GM19351 (cell line): ENCODE measurements around the gene NCS1.
"Not testable (repeated sequence)": the region's sequence is repeated elsewhere in the genome, so short reads cannot be mapped to it uniquely, and the experiment has no call there.

ENCODE experiments used
- ATAC-seq: cut with Tn5 transposase; IDR thresholded peaks from one replicate; pipeline ENCODE4 v1.9.1; 2021; ENCODE audit warnings: mild to moderate bottlenecking, moderate library complexity; ENCODE audit not compliant: unreplicated experiment

Gene NCS1

DNA sequence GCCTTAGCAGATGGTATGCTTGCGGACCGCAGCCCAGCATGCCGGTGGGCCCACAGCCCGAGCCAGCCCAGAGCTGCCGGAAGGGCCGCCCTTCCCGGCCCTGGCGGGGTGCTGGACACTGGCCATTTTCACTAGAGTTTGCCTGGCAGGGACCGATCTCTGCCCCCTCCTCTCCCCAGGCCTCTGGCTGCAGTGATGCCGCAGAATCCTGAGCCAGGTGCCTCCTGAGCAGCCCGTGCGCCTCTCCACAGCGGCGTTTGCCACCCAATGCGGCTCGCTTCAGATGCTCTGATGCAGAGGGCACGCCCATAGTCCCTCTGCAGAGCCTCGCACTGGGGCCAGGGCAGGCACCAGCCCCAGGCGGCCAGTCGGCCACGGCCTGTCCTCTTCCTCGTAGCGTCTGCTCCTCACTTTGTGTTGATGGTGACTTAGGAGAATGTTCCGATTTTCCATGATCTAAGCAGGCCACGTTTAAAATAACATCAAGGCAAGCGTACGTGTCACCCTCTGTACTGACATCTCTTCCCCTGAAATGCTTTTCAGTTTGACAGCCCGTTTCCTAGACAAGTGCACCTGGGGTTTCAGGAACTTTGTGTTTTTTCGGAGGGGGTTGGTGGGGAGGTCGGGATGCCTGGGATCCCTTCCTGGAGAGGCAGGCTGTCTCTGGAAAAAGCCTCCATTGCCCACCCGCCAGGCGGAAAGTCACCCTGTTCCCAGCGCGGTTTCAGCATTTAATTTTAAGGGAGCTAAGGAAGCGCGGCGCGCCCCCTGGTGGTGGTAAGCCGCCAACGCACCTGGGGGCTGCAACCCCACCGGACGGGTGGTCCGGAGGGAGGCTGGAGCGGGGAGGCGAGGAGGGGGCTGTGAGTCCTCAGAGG is 63.6 kb downstream of the NCS1 start:
- ATAC-seq, result no peak

DNA sequence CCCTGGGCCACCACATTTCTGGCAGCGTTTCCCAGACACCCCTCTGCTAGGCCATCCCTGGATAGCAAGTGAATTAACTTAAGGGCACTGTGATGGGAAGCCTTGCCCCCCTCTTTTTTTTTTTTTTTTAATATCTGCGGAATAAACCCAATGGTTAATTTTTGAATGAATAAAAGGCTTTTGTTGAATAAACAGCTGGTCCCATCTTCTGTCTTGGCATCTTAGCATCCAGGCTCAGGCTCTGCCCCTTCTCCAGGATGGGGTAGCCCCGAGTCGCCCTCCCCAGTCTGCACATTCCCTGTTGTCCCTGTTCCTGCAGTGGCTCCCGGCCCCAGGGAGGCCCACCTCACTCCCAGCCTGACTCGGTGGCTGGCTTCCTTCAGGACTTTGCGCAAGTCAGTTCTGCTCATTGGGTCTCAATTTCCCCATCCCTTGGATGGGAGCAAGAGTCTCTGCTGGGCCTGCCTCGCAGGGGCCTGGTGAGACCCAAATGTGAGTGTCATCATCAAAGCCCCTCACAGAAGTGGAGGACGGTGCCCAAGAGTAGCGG is 64.3 kb downstream of the NCS1 start:
- ATAC-seq, result no peak

DNA sequence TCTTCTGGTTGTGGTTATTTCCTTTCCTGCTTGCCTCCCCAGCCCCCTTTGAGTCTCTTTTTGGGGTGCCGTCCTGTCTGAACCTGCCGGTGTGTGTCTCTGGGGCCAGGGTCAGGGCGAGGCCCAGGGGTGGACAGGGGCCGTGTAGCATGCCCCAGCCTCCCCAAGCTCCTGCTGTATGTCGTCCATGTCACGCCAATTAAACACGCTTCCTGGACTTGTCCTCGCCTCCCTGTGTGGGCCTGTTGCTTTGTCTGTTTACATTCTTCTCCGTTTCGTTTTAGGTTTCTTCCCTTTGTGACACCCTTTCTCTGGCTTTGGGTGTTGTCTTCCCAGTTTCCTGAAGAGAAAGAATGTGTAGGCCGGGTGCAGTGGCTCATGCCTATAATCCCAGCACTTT is 64.9 kb downstream of the NCS1 start:
- ATAC-seq, result no peak

DNA sequence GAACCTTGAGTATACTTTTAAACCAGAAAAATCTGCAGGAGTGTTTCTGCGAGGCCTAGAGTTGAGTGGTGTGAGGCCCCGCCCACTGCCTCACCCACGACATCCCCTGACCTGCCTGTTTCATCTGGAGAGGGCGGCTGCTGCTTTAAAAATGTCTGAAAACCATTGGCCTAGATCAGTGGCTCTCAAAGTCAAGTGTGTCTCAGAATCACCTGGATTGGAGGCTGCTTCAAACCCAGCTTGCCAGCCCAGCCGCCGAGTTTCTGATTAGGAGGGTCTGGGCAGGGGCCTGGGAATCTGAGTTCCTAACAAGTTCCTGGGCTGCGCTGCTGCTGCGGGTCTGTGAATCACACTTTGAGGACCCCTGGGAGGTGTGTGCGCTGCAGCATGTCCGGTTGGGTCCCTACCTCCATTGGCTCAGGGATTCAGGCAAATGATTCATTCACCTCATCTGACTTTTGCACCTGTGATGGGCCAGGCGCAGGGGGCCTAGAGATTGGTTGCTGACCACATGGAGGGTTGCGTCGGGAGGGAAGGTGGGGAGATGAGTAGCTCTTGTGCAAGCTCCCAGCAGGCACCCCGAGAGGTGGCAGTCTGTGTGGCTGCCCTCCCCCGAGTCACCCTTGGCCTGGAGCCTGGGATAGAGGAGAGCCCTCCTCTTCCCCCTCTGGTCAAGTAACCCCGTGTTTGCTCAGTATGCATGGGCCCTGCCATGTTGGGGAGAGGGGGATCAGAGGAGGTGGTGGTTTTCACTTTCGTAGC is 65.7 kb downstream of the NCS1 start:
- no peak for ATAC-seq

DNA sequence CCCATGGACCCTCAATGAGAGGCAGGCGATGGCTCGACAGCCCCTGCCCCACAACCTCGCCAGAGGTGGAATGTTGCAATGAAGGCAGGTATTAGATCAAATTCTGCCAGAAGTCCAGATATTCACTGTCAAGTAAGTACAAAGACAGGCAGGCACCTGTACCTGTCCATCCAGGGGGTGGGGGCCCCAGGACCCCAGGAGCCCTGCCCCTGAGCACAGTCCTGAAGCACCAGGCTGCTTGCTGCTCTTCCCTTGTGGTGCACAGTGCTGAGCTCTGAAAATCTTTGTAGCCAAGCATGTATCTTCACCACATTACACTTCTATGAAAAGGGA is 67.1 kb downstream of the NCS1 start:
- ATAC-seq, result no peak

DNA sequence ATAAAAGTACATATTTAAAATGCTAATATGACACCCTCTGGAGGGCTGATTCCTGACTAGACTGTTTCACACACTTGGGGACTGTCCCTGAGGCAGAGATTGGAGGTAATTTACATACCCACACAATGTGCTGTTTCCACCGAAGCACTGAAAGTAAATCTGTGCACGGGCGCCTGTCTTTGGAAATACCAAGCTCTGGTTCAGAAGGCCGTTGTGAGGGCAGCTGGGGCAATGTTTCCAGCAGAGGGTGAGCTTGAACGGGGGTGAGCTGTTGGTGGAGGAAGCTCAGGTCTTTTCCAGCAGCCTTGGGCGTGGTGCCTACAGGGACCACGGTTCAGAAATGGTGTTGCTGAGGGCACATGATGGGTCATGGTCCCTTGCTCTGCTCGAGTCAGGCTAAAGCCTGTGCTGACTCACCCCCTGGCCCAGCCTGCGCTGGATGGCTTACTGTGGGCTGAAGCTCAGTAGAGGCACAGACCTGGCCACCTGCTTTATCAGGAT is 67.6 kb downstream of the NCS1 start:
- peak; percentile 75 for ATAC-seq

DNA sequence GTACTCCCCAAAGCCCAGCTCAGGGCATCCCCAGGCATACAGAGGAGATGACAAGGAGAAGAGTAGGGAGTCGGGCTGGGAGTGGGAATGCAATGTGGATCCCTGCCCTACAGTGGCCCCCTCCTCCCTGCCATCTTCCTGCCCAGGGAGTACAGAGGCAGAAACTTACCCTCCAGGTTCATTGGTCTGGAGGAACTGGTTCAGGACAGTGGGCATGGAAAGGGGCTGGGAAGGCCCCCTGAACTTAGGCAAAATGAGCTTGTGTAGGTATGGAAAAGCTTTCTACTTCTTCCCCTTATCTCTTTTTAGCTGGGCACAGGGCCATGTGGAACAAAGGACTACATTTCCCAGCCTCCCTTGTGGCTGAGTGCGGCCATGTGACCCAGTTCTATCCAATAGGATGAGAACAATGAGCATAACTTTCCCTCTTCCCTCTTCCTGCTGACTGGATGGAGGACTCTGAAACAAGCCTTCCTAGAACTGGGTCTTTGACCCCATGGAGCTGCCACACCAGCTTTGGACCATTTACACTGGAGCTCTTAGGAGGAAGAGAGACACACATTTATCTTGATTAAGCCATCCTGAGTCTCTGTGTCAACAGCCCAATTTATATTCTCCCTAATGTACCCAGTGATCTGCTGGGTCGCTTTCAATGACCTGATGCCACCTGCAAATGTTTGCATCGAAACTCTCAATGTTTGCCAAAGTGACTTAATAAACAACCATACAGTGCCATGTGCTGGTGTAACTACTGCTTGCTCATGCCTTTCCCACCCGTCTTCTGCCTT is 68.4 kb downstream of the NCS1 start:
- ATAC-seq, result no peak

DNA sequence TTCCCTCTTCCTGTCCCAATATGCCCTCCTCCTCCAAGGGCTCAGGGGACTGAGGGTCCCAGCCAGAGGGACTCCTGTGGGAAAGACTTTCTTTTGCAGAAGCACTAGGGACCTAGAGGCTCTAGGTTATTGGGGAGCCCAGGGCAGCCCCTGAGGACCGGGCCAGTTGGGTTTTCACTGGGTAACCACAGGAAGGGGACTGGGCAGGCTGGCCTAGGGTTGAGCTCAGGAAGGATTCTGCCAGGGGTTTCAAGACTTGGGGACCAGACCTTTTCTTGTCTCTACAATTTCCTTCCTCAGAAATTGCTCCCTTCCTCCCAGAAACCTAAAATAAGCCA is 69.0 kb downstream of the NCS1 start:
- no peak for ATAC-seq

DNA sequence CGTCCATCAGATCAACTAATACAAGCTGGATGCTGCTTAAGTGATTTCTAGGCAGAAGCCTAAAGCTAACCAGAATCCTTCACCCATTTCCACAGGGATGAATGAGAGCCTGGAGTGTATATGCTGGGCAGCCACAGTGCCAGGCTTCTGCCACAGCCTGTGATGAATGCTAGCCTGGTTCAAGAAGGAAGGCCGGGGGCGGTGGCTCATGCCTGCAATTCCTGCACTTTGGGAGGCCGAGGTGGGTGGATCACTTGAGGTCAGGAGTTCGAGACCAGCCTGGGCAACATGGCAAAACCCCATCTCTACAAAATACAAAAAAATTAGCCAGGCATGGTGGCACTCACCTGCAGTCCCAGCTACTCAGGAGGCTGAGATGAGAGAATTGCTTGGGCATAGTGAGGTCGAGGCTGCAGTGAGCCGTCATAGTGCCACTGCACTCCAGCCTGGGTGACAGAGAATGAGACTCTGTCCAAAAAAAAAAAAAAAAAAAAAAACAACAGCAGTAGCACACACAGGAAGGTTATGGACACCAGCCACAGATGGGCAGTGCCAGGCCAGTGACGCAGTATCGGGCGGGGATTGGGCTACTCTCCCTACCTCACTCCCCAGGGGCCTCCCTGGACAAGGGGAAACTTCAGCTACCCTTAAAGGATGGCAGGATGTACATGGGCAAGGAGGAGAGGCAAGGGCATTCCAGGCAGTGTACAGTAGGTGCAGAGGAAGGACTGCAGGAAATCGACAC is 70.2 kb downstream of the NCS1 start:
- ATAC-seq, result no peak

DNA sequence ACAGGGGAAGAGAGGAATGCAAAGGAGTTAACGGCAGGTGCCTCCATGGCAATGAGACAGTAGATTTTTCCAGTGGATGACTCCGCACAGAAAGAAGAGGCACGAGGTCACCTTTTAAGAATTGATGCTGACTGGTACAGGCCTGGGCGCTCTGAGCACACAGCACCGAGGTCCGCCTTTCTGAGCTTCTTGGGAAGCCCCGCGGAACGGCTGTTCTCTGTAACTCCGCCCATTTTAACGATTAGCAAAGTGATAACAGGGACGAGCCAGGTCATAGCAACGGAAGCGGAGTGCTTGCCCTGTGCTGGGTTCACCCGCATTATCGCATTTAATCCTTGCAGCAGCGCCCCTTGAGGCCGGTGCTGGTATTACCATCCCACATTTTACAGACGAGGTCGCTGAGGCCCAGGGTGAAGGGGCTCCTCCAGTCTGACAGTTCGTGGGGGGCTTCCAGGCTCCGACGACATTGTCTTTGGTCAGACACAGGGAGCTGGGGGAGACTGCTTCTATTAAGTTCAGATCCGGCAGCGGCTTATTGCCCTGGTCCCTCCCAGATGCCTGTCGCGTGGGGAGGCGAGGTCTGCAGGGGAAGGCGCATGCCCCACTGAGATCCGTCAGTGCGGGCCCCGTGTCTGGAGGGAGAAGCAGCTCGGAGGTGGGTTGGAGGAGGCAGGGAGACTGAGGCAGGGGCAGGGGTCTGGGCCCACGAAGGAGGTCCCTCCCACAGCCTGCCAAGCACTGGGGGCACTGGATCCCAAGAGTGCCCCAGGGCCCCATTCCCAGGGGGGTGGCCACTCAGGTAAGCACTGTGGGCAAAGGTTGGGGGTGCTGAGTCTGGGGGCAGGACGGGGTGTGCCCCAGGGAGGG is 71.0 kb downstream of the NCS1 start:
- no peak for ATAC-seq

DNA sequence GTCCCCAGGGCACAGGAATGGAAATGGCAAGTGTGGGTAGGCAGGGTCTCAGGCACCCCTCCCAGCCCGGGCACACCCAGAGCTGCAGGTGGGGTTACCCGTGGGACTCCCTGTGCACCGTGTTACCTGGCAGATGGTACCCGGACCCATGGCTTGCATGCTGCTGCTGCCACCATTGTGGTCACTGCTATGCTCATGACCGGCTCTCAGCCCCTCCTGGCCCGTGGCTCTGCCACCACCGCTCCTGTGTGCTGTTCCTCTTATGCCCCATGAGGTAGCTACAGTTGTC is 71.6 kb downstream of the NCS1 start:
- ATAC-seq, result no peak

DNA sequence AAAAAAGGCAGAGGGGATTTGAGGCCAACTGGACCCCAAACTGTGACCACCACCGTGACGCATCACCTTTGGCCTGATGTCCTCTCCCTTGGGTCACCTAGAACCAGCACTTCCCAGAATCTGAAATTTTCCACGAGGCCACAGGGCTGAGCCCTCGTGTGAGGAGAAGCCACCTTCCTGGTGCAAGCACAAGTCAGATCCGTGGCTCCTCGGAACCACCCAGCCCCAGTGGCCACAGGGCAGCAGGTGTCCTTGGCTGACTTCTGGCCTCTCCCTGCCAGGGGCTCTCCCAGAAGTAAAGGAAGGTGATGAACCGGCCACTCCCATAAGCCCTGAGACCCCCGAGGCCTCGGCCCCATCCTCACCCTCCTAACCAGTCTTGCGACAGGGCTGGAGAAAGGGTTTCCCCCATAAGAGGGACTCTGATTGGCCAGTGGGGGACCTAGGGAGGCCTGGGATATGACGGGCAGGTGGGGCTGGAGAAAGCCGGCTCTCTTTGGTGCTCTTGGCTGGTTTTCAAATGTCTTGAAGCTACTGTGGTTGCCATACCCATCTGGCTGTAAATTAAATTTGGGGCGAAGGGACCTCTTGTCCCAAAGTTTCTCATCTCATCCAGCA is 72.5 kb downstream of the NCS1 start:
- no peak for ATAC-seq

DNA sequence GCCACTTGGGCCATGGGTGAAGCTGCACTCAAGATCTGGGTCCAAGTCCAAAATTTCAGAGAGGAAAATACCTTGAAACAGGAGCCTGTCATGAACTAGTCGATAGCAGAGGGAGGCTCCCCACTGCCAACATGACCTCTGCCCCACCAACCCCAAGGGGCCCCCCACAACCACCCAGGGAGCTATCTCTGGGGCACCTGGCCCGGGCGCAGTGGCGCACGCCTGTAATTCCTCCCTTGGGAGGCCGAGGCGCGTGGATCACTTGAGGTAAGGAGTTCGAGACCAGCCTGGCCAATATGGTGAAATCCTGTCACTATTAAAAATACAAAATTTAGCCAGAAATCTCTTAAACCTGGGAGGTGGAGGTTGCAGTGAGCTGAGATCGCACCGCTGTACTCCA is 73.3 kb downstream of the NCS1 start:
- no peak for ATAC-seq

DNA sequence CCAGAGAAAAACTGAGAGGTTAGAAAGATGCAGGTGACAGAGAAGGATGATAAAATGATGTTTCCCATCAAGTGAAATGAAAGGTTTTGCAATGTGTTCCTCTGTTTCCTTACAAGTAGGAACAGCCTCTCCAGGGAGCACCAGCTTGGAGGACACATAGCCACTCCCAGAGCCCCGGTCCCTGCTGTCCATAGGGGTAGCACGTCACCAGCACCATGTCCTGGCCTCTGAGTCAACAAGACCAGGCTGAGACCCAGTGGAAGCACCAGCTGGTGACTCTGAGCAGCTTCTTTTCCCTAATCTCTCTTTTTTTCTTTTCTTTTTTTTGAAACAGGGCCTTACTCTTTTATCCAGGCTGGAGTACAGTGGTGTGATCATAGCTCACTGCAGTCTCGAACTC is 73.9 kb downstream of the NCS1 start:
- no peak for ATAC-seq

DNA sequence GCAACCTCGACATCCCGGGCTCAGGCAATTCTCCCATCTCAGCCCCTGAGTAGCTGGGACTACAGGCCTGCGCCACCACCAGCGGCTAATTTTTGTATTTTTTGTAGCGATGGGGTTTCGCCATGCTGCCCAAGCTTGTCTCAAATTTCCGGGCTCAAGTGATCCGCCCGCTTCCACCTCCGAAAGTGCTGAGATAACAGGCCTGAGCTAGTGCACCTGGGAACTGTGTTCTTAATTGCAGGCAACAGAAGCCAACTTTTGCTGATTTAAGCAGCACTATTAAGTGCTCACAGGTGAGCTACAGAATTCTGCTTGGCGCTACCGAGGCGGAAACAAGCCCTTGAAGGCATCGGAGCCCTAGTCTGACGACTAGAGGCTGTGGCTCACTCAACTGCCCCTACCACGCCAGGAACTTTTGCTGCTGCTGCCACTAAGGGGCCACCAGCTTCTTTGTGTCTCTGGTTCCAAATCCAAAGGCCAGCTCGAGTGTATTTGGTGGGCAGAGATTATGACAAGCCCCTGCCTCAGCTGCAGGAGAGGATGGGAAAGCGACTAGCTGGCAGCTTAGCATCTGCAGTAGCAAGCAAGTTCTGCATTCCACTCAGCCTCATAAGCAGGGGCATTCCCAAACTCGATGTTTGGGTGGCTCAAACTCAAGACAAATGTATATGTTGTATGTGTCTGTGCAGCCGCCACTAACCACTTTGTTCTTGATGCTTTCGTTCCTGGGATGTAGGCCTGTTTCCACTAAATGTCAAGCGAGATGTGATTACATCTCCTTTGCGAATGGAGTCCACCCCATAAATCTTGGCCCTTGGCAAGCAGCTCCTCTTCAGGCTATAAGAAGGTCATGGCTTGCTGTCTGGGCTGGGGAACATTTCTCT is 82.8 kb downstream of the NCS1 start:
- ATAC-seq, result no peak

DNA sequence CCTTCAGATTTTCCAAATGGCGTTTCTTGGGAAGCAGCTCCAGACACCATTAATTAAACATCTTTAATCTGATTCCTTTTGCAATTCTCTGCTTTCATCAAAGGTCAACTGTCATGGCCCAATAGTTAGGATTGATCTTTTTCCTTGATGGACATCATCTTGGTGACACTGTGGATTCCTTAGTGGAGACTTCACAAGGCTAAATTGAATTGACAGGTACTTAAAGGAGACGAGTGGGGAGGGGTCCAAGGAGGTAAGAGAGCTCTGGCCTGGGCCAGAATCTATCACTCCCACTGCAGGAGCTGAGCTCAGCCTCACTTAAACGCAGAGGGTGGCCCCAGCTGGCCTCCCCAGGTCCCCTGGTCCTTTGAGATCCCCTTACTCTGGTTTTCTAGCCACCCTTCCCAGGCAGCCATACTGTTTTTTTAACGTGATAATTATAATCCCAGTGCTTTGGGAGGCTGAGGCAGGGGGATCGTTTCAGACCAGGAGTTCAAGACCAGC is 83.5 kb downstream of the NCS1 start:
- no peak for ATAC-seq

DNA sequence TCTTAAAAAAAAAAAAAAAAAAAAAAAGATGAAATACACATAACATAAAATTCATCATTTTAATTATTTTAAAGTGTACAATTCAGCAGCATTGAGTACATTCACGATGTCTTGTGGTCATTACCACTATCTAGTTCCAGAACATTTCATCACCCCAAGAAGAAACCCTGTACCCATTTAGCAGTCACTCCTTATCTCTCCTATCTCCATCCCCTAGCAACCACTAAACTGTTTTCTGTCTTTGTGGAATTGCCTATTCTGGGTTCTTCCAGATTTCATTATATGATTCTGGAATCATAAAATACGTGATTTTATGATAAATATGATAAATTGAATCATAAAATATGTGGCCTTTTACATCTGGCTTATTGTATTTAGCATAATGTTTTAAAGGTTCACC is 84.4 kb downstream of the NCS1 start:
- no peak for ATAC-seq

DNA sequence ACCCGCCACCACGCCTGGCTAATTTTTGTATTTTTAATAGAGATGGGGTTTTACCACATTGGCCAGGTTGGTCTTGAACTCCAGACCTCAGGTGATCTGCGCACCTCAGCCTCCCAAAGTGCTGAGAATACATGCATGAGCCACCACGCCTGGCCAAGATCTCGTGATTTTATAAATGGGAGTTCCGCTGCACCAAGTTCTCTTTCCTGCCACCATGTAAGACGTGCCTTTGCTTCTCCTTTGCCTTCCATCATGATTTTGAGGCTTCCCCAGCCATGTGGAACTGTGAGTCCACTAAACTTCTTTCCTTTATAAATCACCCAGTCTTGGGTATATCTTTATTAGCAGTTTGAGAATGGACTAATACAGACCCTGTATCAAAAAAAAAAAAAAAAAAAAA is 85.9 kb downstream of the NCS1 start:
- ATAC-seq, result not testable (repeated sequence)
